ENCODE measurements around the gene DAPK1.

The DAPK1 gene

DNA sequence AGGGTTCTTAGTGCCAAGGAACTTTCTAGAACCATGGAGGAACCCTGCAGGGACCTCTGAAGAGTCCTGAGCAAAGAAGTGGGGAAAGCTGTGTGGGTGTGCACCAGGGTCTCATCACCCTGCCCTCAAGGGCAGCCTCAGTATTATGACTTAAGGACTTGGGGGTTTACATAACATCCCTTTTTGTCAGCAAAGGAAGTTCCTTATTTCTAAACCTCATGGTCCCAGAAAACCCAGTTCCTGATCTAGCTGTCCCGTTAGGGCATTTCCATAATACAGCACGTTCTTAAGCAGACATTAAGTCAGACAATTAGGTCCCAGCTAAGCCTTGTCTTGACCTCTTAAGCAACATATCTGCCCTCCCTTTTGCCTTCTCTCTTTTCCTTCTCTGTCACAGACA, 57.3 kb downstream of the DAPK1 start (continued):
- TF ChIP-seq, protein P1, sequence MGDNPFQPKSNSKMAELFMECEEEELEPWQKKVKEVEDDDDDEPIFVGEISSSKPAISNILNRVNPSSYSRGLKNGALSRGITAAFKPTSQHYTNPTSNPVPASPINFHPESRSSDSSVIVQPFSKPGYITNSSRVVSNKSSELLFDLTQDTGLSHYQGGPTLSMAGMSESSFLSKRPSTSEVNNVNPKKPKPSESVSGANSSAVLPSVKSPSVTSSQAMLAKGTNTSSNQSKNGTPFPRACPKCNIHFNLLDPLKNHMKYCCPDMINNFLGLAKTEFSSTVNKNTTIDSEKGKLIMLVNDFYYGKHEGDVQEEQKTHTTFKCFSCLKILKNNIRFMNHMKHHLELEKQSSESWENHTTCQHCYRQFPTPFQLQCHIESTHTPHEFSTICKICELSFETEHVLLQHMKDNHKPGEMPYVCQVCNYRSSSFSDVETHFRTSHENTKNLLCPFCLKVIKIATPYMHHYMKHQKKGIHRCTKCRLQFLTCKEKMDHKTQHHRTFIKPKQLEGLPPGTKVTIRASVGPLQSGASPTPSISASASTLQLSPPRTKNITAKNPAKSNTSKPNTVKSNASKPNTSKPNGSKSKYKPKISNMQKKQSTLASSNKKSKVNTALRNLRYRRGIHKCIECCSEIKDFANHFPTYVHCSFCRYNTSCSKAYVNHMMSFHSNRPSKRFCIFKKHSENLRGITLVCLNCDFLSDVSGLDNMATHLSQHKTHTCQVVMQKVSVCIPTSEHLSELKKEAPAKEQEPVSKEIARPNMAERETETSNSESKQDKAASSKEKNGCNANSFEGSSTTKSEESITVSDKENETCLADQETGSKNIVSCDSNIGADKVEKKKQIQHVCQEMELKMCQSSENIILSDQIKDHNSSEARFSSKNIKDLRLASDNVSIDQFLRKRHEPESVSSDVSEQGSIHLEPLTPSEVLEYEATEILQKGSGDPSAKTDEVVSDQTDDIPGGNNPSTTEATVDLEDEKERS (tag by site-specific recombination; IDR thresholded peaks at IDR 0.05) = no peak
- TF ChIP-seq ZNF768 (tag by site-specific recombination; IDR thresholded peaks at IDR 0.05) (no peak), ZBTB8A (tag by site-specific recombination; IDR thresholded peaks at IDR 0.05) (no peak), ZSCAN16 (tag by site-specific recombination; IDR thresholded peaks at IDR 0.05) (no peak), ZNF747 (tag by site-specific recombination; IDR thresholded peaks at IDR 0.05) (no peak), GLIS1 (tag by site-specific recombination; IDR thresholded peaks at IDR 0.05) (no peak)
- TF ChIP-seq, protein P2, sequence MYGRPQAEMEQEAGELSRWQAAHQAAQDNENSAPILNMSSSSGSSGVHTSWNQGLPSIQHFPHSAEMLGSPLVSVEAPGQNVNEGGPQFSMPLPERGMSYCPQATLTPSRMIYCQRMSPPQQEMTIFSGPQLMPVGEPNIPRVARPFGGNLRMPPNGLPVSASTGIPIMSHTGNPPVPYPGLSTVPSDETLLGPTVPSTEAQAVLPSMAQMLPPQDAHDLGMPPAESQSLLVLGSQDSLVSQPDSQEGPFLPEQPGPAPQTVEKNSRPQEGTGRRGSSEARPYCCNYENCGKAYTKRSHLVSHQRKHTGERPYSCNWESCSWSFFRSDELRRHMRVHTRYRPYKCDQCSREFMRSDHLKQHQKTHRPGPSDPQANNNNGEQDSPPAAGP (tag by site-specific recombination; IDR thresholded peaks at IDR 0.05) = no peak
- TF ChIP-seq, protein P3, sequence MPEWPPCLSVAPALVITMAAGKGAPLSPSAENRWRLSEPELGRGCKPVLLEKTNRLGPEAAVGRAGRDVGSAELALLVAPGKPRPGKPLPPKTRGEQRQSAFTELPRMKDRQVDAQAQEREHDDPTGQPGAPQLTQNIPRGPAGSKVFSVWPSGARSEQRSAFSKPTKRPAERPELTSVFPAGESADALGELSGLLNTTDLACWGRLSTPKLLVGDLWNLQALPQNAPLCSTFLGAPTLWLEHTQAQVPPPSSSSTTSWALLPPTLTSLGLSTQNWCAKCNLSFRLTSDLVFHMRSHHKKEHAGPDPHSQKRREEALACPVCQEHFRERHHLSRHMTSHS (tag by site-specific recombination; IDR thresholded peaks at IDR 0.05) = no peak

DNA sequence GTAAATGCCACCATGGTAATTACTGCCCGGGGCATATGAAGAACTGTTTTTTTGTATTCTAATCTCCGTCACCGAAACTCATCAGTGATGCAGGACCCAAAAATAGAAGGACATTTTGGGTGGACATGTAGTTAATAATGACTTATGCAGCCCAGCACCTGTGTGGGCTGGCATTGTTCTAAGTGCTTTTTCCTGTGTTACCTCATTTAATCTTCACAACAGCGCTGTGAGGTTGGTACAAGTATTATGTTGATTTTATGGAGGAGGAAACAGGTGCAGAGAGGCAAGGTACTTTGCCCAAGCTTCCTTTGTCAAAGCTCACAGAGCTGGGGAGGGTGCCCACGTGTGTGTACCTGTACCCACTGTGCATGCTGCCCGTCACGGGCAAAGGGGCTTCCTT, 58.4 kb downstream of the DAPK1 start:
- POLR2A ChIA-PET = no interaction called here
- TF ChIP-seq, protein P4, sequence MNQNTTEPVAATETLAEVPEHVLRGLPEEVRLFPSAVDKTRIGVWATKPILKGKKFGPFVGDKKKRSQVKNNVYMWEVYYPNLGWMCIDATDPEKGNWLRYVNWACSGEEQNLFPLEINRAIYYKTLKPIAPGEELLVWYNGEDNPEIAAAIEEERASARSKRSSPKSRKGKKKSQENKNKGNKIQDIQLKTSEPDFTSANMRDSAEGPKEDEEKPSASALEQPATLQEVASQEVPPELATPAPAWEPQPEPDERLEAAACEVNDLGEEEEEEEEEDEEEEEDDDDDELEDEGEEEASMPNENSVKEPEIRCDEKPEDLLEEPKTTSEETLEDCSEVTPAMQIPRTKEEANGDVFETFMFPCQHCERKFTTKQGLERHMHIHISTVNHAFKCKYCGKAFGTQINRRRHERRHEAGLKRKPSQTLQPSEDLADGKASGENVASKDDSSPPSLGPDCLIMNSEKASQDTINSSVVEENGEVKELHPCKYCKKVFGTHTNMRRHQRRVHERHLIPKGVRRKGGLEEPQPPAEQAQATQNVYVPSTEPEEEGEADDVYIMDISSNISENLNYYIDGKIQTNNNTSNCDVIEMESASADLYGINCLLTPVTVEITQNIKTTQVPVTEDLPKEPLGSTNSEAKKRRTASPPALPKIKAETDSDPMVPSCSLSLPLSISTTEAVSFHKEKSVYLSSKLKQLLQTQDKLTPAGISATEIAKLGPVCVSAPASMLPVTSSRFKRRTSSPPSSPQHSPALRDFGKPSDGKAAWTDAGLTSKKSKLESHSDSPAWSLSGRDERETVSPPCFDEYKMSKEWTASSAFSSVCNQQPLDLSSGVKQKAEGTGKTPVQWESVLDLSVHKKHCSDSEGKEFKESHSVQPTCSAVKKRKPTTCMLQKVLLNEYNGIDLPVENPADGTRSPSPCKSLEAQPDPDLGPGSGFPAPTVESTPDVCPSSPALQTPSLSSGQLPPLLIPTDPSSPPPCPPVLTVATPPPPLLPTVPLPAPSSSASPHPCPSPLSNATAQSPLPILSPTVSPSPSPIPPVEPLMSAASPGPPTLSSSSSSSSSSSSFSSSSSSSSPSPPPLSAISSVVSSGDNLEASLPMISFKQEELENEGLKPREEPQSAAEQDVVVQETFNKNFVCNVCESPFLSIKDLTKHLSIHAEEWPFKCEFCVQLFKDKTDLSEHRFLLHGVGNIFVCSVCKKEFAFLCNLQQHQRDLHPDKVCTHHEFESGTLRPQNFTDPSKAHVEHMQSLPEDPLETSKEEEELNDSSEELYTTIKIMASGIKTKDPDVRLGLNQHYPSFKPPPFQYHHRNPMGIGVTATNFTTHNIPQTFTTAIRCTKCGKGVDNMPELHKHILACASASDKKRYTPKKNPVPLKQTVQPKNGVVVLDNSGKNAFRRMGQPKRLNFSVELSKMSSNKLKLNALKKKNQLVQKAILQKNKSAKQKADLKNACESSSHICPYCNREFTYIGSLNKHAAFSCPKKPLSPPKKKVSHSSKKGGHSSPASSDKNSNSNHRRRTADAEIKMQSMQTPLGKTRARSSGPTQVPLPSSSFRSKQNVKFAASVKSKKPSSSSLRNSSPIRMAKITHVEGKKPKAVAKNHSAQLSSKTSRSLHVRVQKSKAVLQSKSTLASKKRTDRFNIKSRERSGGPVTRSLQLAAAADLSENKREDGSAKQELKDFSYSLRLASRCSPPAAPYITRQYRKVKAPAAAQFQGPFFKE (tag by site-specific recombination; IDR thresholded peaks at IDR 0.05; ENCODE audit: borderline replicate concordance) = no peak
- TF ChIP-seq, protein P1 (tag by site-specific recombination; IDR thresholded peaks at IDR 0.05) = no peak
- no peak for TF ChIP-seq ZNF169 (tag by site-specific recombination; IDR thresholded peaks at IDR 0.05)
- TF ChIP-seq ZNF707 (tag by site-specific recombination; IDR thresholded peaks at IDR 0.05) = no peak
- TF ChIP-seq IKZF3 (tag by site-specific recombination; IDR thresholded peaks at IDR 0.05) = no peak
- no peak for TF ChIP-seq ZNF404 (tag by site-specific recombination; IDR thresholded peaks at IDR 0.05)
- Histone ChIP-seq H3K4me1 (ENCODE audit: control insufficient read depth, insufficient read depth, low read length) (no peaks in the 10 kb centered on the region), H3K27ac (ENCODE audit: extremely low read depth, low read depth, low read length) (no peak overlapping the region), H3K4me3 (ENCODE audit: low read depth, low read length) (no peak overlapping the region), H3K9me3 (ENCODE audit: control insufficient read depth, insufficient read depth, low read depth, low read length) (no peaks in the 10 kb centered on the region), H3K36me3 (ENCODE audit: control insufficient read depth in 2 of 2, insufficient read depth in 1 of 2, low read length in 2 of 2) (no peaks in the 10 kb centered on the region)
- CTCF ChIA-PET = no interaction called here
